Measurements from ENCODE around the gene IL26. TPM values are rescaled to one million over a fixed set of nuclear protein-coding genes. Genes with fewer than 3 reads are reported as not detected.

IL26 gene
- total RNA-seq (not detected), polyA plus RNA-seq (not detected)
- long read RNA-seq, donor 1, result 0 reads
- long read RNA-seq, donor 2, result 0 reads
- long read RNA-seq, donor 3, result 0 reads
- long read RNA-seq, donor 4, result 0 reads
- long read RNA-seq, donor 5, result 0 reads
- long read RNA-seq, donor 6, result 0 reads
- long read RNA-seq, donor 7, result 0 reads
- long read RNA-seq, donor 8, result 0 reads
- long read RNA-seq, donor 9, result 0 reads
- long read RNA-seq, donor 10, result 0 reads

GRCh38 chr12:68225576-68226476 lies at the start of gene IL26:
TSS of gene IL26 (minus strand) at chr12:68225810. CDS start at chr12:68225756, 54 bp downstream.
- intact Hi-C loops (cut with DNase I; ENCODE audit: low total_unique reads), result loop anchor here (5.0 kb wide), 1 partner anchor 91 kb away; no protein-coding TSS in a partner anchor
- WGBS, 5 donors, result 71 to 84% (median 77%) methylated on average over 8 of the region's 8 CpGs

GRCh38 chr12:68272732-68273131 lies 47.1 kb upstream of the IL26 start:
- Histone ChIP-seq H3K4me1 (no peaks in the 10 kb centered on the region), H3K27ac (no peak overlapping the region), H3K9me3 (no peaks in the 10 kb centered on the region), H3K4me3 (no peak overlapping the region), H3K27me3 (no peaks in the 10 kb centered on the region), H3K36me3 (no peaks in the 10 kb centered on the region)
- no peak for DNase-seq
- intact Hi-C loops (cut with DNase I; ENCODE audit: low total_unique reads), result no loop called here
- TF ChIP-seq POLR2AphosphoS5 (IDR thresholded peaks at IDR 0.05) (no peak), CTCF (IDR thresholded peaks at IDR 0.05) (no peak), POLR2A (IDR thresholded peaks at IDR 0.05) (no peak), EP300 (IDR thresholded peaks at IDR 0.05) (no peak)

More at GRCh38 chr12:68225576-68226476, at the start of gene IL26:
- no peak within 1 kb of the TSS for H3K27ac ChIP-seq
- H3K4me1 ChIP-seq, result peaks cover 0 to 16% (median 13%) of the 10 kb centered on the region in 4 donors
- H3K9me3 ChIP-seq, result no peaks in the 10 kb centered on the region
- no peak for DNase-seq
- H3K36me3 ChIP-seq, result no peaks in the 10 kb centered on the region
- H3K27me3 ChIP-seq, result no peaks in the 10 kb centered on the region
- TF ChIP-seq POLR2A (IDR thresholded peaks at IDR 0.05) (no peak), POLR2AphosphoS5 (IDR thresholded peaks at IDR 0.05) (no peak), CTCF (IDR thresholded peaks at IDR 0.05) (no peak), EP300 (IDR thresholded peaks at IDR 0.05) (no peak)
- no peak within 1 kb of the TSS for H3K4me3 ChIP-seq

- intact Hi-C loops (cut with DNase I; ENCODE audit: low total_unique reads), result no loop called here
Observed at GRCh38 chr12:68271346-68271745, 45.7 kb upstream of the IL26 start.

More at GRCh38 chr12:68271346-68271745, 45.7 kb upstream of the IL26 start:
- no peaks in the 10 kb centered on the region for H3K36me3 ChIP-seq
- TF ChIP-seq CTCF (IDR thresholded peaks at IDR 0.05), result no peak
- TF ChIP-seq POLR2A (IDR thresholded peaks at IDR 0.05), result no peak
- no peak for TF ChIP-seq POLR2AphosphoS5 (IDR thresholded peaks at IDR 0.05)
- TF ChIP-seq EP300 (IDR thresholded peaks at IDR 0.05), result no peak
- no peak overlapping the region for H3K4me3 ChIP-seq
- H3K27me3 ChIP-seq, result no peaks in the 10 kb centered on the region
- no peak for DNase-seq
- H3K27ac ChIP-seq, result no peak overlapping the region
- H3K4me1 ChIP-seq, result no peaks in the 10 kb centered on the region
- no peaks in the 10 kb centered on the region for H3K9me3 ChIP-seq
- WGBS, 5 donors, result 46 to 63% (median 58%) methylated on average over 8 of the region's 8 CpGs
